Stimulated activated CD8-positive, alpha-beta memory T cell treated with anti-CD3 and anti-CD28 coated beads, Interleukin-2, amount 100 ng/mL, for 1 hour (primary cell): ENCODE data around the gene AKR1C1.
"Not testable (repeated sequence)": the region's sequence is repeated elsewhere in the genome, so short reads cannot be mapped to it uniquely, and the experiment has no call there.

Experiments used
- DNase-seq, 2 donors: peaks; one replicate each; pipeline ENCODE4 v3.0.0-alpha.2; 2020; ENCODE audit warnings: low read depth in 2 of 2

Gene AKR1C1

GRCh38 chr10:5018134-5018533 is 54.9 kb downstream of the AKR1C1 start:
- DNase-seq = no peak

DNA sequence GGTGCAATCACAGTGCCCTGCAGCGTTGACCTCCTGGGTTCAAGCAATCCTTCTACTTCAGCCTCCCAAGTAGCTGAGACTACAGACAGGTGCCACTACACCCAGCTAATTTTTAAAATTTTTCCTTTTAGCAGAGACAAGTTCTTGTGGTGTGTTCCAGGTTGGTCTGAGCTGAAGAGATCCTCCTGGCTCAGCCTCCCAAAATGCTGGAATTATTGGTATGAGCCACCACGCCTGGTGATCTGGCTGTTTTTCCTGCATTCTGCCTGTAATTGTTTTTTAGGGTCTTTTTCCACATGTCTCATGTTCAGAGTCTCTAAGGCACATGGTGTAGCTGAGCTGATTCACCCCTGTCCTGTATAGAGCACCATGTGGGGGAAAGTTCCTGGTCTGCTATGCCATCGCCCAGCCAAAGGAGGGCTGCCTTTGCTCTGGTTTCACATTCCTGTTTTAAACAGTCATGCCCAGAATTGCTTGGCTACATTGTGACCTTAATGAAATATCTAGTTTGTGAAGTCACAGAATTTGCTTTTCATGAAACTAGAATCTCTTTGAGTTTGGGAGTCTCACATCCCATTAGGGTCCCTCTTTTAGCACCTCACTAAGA is 55.6 kb downstream of the AKR1C1 start:
- DNase-seq = not testable (repeated sequence)

DNA sequence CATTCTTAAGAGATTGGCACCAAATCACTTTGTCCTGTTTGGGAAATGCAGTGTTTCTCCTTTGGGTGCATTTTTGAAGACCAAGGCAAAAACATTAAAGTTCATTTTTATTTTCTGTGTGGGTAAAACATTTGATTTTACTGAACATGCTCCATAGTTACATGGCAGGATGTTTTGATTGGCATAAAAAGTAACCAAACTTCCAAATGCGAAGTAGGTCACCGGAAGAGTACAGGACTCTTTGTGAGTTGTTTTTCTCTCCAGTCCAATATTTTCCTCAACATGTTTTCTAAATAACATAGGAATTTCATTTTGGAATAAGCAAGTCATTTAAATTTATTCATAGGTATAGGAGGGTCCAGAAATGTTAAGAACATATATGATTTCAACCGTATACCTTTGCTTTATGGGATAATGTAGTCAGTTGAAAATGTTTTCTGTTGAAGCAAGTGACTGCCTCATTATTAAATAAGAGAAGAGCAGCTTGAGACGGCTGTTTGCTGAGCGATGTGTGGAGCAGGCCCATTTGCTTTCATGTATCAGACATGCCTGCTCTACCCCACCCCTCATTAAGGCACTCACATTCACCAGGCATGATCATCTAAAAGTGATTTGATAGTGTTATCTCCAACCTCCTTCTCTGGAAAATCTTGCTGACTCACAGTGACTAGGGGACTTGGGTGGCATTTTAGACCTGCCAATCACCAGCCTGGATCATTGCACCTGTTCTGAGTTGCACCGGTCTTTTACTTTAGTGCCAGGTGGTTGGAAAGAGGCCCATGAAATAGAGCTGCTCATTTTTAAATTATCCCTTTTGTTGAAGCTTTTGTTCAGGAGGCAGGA is 56.8 kb downstream of the AKR1C1 start:
- not testable (repeated sequence) for DNase-seq

GRCh38 chr10:5021624-5022290 is 58.5 kb downstream of the AKR1C1 start:
- not testable (repeated sequence) for DNase-seq

DNA sequence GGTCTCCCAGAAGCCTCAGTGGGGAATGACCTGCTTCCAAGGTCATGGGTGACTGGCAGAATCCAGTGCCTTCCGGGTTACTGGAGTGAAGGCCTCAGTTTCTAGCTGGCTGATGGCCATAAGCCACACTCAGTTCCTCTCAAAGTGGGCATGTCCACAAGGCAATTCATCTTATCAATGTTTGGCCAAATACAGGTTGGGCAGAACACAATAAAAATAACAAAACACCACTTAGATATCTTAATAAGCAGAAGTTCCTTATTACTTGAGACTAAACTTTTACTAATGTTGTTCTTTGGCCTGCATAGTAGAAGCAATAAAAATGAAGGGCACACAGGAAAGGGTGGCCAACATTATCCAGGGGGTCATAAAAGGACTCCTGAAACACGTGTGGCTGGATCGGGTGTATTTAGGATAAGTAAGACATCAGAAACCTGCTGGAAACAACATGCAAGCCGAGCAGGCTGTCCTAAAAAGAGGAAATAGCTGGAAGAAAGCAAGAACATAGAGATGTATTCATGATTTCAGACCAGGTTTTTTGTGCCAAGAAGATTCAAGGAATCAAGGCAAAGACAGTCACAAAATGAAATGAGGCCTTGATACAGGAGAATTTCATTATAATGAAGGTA is 60.1 kb downstream of the AKR1C1 start:
- DNase-seq = no peak

- DNase-seq = not testable (repeated sequence)
Observed at GRCh38 chr10:5025461-5025881, 62.3 kb downstream of the AKR1C1 start.

DNA sequence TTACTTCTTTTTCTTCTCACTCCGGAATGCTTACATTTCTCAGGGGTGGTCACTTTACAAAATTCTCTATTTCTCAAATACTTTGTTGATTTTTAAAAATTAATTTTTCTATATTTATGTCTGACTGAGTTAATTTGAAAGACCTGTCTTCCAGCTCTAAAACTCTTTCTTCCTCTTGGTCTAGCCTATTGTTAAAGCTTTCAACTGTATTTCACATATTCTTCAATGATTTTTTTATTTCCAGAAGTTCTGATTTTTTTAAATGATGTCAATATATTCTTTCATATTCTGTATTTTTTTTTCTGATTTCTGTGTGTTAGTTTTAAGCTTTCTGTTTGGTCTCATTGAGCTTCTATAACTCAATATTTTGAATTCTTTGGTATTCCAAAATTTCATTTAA is 67.8 kb downstream of the AKR1C1 start:
- DNase-seq = no peak

GRCh38 chr10:5031588-5031987 is 68.4 kb downstream of the AKR1C1 start:
- not testable (repeated sequence) for DNase-seq

GRCh38 chr10:5032444-5032843 is 69.2 kb downstream of the AKR1C1 start:
- DNase-seq = not testable (repeated sequence)
